GM23338 (cell line): ENCODE results near the gene POLK. TPM values are rescaled to one million over a fixed set of nuclear protein-coding genes. Genes with fewer than 3 reads are reported as not detected.
A peak's percentile ranks its signal among the peaks of the same experiment; 100 is the strongest.

ENCODE experiments used
- ATAC-seq: fragments of 200-7000 bp; cut with Tn5 transposase; 3 replicates; pipeline ENCODE4 v1.9.1; 2020
- DNase-seq: peaks from one replicate; pipeline ENCODE4 v3.0.0-alpha.2; 2015; ENCODE audit warnings: low spot score
- H2AFZ ChIP-seq: fragments of 200-600 bp; sonication (generic); 2 replicates; pipeline ENCODE4 v1.8.0; 2016; ENCODE audit warnings: antibody characterized with exemption, mild to moderate bottlenecking, moderate library complexity
- H3F3A ChIP-seq: fragments of 200-600 bp; sonication (generic); replicated peaks from 2 replicates; pipeline ENCODE4 v1.8.0; 2017; ENCODE audit warnings: antibody characterized with exemption, mixed run types, low read depth
- H3K27ac ChIP-seq: fragments of 200-600 bp; sonication (generic); 2 replicates; pipeline ENCODE4 v1.6.1; 2016; ENCODE audit warnings: low read depth
- H3K27me3 ChIP-seq: fragments of 200-600 bp; sonication (generic); 2 replicates; pipeline ENCODE4 v1.8.0; 2016; ENCODE audit warnings: mild to moderate bottlenecking, mixed run types, moderate library complexity; ENCODE audit not compliant: insufficient read depth
- H3K36me3 ChIP-seq: fragments of 200-600 bp; sonication (generic); 2 replicates; pipeline ENCODE4 v1.8.0; 2016; ENCODE audit warnings: mild to moderate bottlenecking; ENCODE audit not compliant: insufficient read depth
- H3K4me1 ChIP-seq: fragments of 200-600 bp; sonication (generic); 2 replicates; pipeline ENCODE4 v1.8.0; 2016; ENCODE audit warnings: mild to moderate bottlenecking, moderate library complexity; ENCODE audit not compliant: insufficient read depth
- H3K4me2 ChIP-seq: fragments of 200-600 bp; sonication (generic); 2 replicates; pipeline ENCODE4 v1.7.1; 2017; ENCODE audit warnings: mixed run types
- H3K4me3 ChIP-seq: fragments of 200-600 bp; sonication (generic); 2 replicates; pipeline ENCODE4 v1.6.1; 2016; ENCODE audit warnings: mixed run types
- H3K79me2 ChIP-seq: fragments of 200-600 bp; sonication (generic); replicated peaks from 2 replicates; pipeline ENCODE4 v1.8.0; 2017; ENCODE audit warnings: mild to moderate bottlenecking; ENCODE audit not compliant: insufficient read depth
- H3K9me2 ChIP-seq: fragments of 200-600 bp; sonication (generic); 2 replicates; pipeline ENCODE4 v1.8.0; 2017; ENCODE audit not compliant: insufficient read depth
- H4K20me1 ChIP-seq: fragments of 200-600 bp; sonication (generic); replicated peaks from 2 replicates; pipeline ENCODE4 v1.8.0; 2017; ENCODE audit warnings: mild to moderate bottlenecking; ENCODE audit not compliant: insufficient read depth
- H3K27ac Mint-ChIP-seq: 2 replicates; pipeline ENCODE4 v1.8.0; 2020; ENCODE audit warnings: inconsistent platforms, mild to moderate bottlenecking, moderate library complexity, mixed read lengths
- H3K27me3 Mint-ChIP-seq: 3 replicates; pipeline ENCODE4 v1.8.0; 2022; ENCODE audit warnings: low read depth, mild to moderate bottlenecking, moderate library complexity, mixed read lengths, inconsistent platforms; ENCODE audit not compliant: insufficient read depth, poor library complexity
- H3K36me3 Mint-ChIP-seq: 3 replicates; pipeline ENCODE4 v1.8.0; 2021; ENCODE audit warnings: low read depth, mild to moderate bottlenecking, inconsistent platforms, moderate library complexity, mixed read lengths
- H3K4me1 Mint-ChIP-seq: 3 replicates; pipeline ENCODE4 v1.8.0; 2020; ENCODE audit warnings: mild to moderate bottlenecking, inconsistent platforms, mixed read lengths
- H3K4me3 Mint-ChIP-seq: 3 replicates; pipeline ENCODE4 v1.8.0; 2021; ENCODE audit warnings: moderate library complexity, mild to moderate bottlenecking, inconsistent platforms, mixed read lengths
- H3K9me3 Mint-ChIP-seq: 3 replicates; pipeline ENCODE4 v1.8.0; 2020; ENCODE audit warnings: moderate library complexity, mild to moderate bottlenecking, inconsistent platforms, mixed read lengths
- JUNB ChIP-seq: IDR thresholded peaks from one replicate; pipeline ENCODE4 v1.6.1; 2016; ENCODE audit warnings: antibody characterized with exemption; ENCODE audit not compliant: unreplicated experiment
- POLR2AphosphoS5 ChIP-seq: IDR thresholded peaks from 2 replicates; pipeline ENCODE4 v1.6.1; 2016; ENCODE audit warnings: antibody characterized with exemption, low read depth
- ZNF331 ChIP-seq: fragments of 250-450 bp; sonication (Bioruptor Pico); IDR thresholded peaks from 2 replicates; pipeline ENCODE4 v1.5.0; 2020; ENCODE audit warnings: low read depth, mild to moderate bottlenecking, moderate library complexity
- polyA plus RNA-seq: library from polyadenylated mRNA; unstranded; fragments of >200 nt; fragmentation: Nextera tagmentation; extraction: Ambion mirVana; gene quantifications from 2 replicates; pipeline ENCODE4 v1.2.1, GENCODE V29; 2016
- total RNA-seq: library from RNA; depleted of rRNA; stranded (reverse); fragments of >200 nt; shearing (Covaris generic); gene quantifications from 2 replicates; pipeline ENCODE4 v1.2.3, GENCODE V29; 2014
- TF ChIP-seq, protein P1 (sequence below): fragments of 250-450 bp; sonication (Bioruptor Pico); IDR thresholded peaks from 2 replicates; pipeline ENCODE4 v1.5.0; 2020; ENCODE audit warnings: mild to moderate bottlenecking, moderate library complexity

Gene POLK
- total and polyA plus RNA-seq, 2 experiments from 2014 or later = 6.3 to 14.5 TPM

DNA sequence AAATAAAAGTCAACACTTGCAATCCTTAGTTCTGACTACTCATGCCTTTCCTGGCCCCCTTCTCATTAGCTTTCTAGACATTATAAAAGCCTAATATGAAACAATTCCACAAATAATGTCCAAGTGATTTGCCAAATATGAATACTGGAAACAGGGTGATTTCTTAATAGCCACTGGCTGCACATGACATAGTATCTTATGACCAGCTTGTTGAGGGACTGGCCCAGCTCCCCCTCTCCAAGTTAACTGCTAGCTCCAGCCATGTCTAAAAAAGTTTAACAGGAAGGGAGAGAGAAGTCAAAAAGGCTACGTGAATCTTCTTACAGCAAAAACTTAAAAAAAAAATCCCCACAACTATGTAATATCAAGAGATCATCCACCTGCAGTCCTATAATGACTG lies 1.7 kb upstream of the POLK start (continued):
- TF ChIP-seq, protein P1, sequence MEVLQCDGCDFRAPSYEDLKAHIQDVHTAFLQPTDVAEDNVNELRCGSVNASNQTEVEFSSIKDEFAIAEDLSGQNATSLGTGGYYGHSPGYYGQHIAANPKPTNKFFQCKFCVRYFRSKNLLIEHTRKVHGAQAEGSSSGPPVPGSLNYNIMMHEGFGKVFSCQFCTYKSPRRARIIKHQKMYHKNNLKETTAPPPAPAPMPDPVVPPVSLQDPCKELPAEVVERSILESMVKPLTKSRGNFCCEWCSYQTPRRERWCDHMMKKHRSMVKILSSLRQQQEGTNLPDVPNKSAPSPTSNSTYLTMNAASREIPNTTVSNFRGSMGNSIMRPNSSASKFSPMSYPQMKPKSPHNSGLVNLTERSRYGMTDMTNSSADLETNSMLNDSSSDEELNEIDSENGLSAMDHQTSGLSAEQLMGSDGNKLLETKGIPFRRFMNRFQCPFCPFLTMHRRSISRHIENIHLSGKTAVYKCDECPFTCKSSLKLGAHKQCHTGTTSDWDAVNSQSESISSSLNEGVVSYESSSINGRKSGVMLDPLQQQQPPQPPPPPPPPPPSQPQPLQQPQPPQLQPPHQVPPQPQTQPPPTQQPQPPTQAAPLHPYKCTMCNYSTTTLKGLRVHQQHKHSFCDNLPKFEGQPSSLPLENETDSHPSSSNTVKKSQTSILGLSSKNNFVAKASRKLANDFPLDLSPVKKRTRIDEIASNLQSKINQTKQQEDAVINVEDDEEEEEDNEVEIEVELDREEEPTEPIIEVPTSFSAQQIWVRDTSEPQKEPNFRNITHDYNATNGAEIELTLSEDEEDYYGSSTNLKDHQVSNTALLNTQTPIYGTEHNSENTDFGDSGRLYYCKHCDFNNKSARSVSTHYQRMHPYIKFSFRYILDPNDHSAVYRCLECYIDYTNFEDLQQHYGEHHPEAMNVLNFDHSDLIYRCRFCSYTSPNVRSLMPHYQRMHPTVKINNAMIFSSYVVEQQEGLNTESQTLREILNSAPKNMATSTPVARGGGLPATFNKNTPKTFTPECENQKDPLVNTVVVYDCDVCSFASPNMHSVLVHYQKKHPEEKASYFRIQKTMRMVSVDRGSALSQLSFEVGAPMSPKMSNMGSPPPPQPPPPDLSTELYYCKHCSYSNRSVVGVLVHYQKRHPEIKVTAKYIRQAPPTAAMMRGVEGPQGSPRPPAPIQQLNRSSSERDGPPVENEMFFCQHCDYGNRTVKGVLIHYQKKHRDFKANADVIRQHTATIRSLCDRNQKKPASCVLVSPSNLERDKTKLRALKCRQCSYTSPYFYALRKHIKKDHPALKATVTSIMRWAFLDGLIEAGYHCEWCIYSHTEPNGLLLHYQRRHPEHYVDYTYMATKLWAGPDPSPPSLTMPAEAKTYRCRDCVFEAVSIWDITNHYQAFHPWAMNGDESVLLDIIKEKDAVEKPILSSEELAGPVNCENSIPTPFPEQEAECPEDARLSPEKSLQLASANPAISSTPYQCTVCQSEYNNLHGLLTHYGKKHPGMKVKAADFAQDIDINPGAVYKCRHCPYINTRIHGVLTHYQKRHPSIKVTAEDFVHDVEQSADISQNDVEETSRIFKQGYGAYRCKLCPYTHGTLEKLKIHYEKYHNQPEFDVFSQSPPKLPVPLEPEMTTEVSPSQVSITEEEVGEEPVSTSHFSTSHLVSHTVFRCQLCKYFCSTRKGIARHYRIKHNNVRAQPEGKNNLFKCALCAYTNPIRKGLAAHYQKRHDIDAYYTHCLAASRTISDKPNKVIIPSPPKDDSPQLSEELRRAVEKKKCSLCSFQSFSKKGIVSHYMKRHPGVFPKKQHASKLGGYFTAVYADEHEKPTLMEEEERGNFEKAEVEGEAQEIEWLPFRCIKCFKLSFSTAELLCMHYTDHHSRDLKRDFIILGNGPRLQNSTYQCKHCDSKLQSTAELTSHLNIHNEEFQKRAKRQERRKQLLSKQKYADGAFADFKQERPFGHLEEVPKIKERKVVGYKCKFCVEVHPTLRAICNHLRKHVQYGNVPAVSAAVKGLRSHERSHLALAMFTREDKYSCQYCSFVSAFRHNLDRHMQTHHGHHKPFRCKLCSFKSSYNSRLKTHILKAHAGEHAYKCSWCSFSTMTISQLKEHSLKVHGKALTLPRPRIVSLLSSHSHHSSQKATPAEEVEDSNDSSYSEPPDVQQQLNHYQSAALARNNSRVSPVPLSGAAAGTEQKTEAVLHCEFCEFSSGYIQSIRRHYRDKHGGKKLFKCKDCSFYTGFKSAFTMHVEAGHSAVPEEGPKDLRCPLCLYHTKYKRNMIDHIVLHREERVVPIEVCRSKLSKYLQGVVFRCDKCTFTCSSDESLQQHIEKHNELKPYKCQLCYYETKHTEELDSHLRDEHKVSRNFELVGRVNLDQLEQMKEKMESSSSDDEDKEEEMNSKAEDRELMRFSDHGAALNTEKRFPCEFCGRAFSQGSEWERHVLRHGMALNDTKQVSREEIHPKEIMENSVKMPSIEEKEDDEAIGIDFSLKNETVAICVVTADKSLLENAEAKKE = no peak
- TF ChIP-seq POLR2AphosphoS5 = no peak

DNA sequence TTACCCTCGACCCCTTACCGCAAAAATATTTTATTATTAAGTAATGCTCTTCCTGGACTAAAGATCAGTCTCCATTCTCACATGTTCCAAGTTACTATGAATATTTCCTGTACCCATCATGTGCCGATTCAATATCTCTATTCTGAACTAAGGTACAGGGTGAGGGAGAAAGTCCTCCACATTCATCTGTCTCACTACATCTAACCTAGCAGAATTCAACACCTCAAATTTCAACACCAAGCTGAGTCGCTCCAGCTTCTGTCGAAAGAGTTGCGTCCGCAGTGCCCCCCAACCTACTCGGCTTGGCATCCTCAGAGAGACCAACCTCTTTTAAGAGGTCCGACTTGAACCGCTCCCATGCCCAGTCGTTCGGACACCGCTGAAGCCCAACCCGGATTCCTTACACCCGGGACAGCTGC lies 1.3 kb upstream of the POLK start:
- peak overlapping the region; percentile 62 for H3K4me3 ChIP-seq
- peak overlapping the region; percentile 93 for H3K4me2 ChIP-seq
- no peaks in the 10 kb centered on the region for H3K27me3 ChIP-seq
- Mint-ChIP-seq H3K27me3 (peaks cover 19% of the 10 kb centered on the region), H3K4me3 (peak overlapping the region; percentile 94), H3K4me1 (peaks cover 16% of the 10 kb centered on the region), H3K9me3 (no peaks in the 10 kb centered on the region; the same call in 2 of the 3 replicates), H3K27ac (no peak overlapping the region), H3K36me3 (peaks cover 2% of the 10 kb centered on the region; the same call in 2 of the 3 replicates)
- no peaks in the 10 kb centered on the region for H3F3A ChIP-seq
- H2AFZ ChIP-seq = 0 out of 2 replicates have a peak overlapping the region, but pooled peaks have one; percentile 77
- H3K79me2 ChIP-seq = peaks cover 57% of the 10 kb centered on the region
- H3K9me2 ChIP-seq = no peaks in the 10 kb centered on the region
- DNase-seq = no peak
- no peaks in the 10 kb centered on the region for H3K36me3 ChIP-seq
- no peak; the same call in 2 of the 3 replicates for ATAC-seq
- H4K20me1 ChIP-seq = no peaks in the 10 kb centered on the region; the same call in 1 of the 2 replicates
- peaks cover 15% of the 10 kb centered on the region; the same call in 1 of the 2 replicates for H3K4me1 ChIP-seq
- TF ChIP-seq ZNF331 (CRISPR knock-in tag) (no peak), JUNB (no peak)
- H3K27ac ChIP-seq = no peak overlapping the region
